ENCODE data around the gene PSMB2.

- no peak for TF ChIP-seq EZH2 (IDR thresholded peaks at IDR 0.05; ENCODE audit: insufficient read depth, poor library complexity, severe bottlenecking)
- TF ChIP-seq EZH2phosphoT487 (IDR thresholded peaks at IDR 0.05; ENCODE audit: insufficient read depth, low read depth): no peak
Observed at GRCh38 chr1:35683012-35683411, 41.7 kb upstream of the PSMB2 start.

All from GM23248 (cell line).